Erythroblast (primary cell): ENCODE data around the gene P2RX6.
A peak's percentile ranks its signal among the peaks of the same experiment; 100 is the strongest.

Source experiments
- GATA1 ChIP-seq: IDR thresholded peaks from 2 replicates; pipeline ENCODE4 v1.6.1; 2011; ENCODE audit warnings: low read depth, mild to moderate bottlenecking, control low read depth, low read length, moderate library complexity
- POLR2A ChIP-seq: IDR thresholded peaks from 2 replicates; pipeline ENCODE4 v1.6.1; 2011; ENCODE audit warnings: mild to moderate bottlenecking, low read length

DNA sequence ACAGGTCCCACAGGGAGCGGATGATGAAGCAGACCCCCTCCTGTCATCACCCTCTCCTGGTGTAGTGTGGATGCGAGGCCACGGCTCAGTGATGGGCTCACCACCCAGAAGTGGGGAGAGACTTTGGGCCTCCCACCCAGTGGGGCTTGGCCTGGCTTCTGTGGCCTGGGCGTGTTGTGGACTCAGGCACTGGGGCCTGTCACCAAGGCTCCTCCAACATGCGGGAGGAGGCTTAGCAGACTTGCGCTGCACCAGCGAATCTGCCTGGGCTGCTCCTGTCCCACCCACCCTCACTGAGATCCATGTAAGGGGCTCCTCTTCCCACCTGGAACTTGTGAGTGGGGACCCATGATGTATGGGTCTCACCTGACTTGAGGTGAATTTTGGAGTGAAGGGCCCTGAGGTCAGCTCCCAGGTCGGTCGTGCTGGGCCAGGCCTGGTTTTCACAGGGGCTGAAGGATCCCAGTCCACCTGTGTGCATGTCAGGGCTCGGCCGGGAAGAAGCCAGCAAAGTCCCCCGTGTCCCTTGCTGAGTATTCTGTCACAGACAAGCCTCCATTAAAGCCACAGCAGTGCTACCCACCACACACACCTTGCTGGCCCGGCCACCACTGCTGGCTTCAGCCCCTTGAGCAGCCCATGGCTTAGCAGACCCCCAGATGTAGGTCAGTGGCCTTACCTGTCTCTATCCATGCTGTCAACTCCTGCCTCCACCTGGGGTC is 17.3 kb upstream of the P2RX6 start:
- TF ChIP-seq POLR2A, result peak; percentile 18
- no peak for TF ChIP-seq GATA1
